ENCODE measurements around the gene MLLT10.

The MLLT10 gene

DNA sequence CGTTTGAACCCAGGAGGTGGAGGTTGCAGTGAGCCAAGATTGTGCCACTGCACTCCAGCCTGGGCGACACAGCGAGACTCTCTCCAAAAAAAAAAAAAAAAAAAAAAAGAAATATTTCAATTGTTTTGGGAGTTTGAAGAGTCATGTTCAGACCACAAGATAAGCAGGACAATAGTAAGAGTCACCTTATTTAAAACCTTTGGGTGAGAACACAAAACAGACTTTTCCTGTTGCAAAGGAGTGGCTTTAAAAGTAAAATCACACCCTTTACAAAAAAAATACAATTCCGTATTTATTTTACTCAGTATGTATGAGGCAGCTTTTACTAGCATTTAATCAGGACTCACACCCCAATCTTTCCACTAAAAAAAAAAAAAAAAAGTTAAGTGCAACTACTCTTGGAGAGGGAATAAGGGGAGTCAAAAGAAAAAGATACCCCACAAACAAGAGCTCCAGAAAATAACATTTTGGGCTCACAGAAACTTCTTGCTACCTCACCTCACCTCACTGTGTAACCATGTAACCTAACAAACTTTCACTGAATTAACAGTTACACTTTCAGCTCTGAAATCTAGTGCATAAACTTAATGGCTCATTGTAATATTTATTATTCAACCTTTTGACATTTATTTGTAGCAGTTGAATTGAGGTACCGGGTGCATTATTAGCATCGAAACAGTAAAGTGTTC lies 19.8 kb upstream of the MLLT10 start:
- H3K9me2 ChIP-seq (ENCODE audit: low read depth, low read length): no peaks in the 10 kb centered on the region
- H3K27ac ChIP-seq (ENCODE audit: low read depth, low read length, poor library complexity, severe bottlenecking): no peak overlapping the region
- no peaks in the 10 kb centered on the region for H3K9me3 ChIP-seq (ENCODE audit: low read length)
- H2AFZ ChIP-seq (ENCODE audit: low read length): no peak overlapping the region
- H3K9ac ChIP-seq (ENCODE audit: low read length): no peak overlapping the region
- no peak overlapping the region for H3K4me3 ChIP-seq (ENCODE audit: low read depth, low read length, poor library complexity, severe bottlenecking)
- no peaks in the 10 kb centered on the region for H4K20me1 ChIP-seq (ENCODE audit: insufficient read depth, low read length)
- H3K4me1 ChIP-seq (ENCODE audit: insufficient read depth, low read length, severe bottlenecking): peaks cover 26% of the 10 kb centered on the region
- H3K79me2 ChIP-seq (ENCODE audit: insufficient read depth, low read length): no peaks in the 10 kb centered on the region
- H3F3A ChIP-seq (ENCODE audit: insufficient read depth, low read length): no peaks in the 10 kb centered on the region
- TF ChIP-seq, protein P1, sequence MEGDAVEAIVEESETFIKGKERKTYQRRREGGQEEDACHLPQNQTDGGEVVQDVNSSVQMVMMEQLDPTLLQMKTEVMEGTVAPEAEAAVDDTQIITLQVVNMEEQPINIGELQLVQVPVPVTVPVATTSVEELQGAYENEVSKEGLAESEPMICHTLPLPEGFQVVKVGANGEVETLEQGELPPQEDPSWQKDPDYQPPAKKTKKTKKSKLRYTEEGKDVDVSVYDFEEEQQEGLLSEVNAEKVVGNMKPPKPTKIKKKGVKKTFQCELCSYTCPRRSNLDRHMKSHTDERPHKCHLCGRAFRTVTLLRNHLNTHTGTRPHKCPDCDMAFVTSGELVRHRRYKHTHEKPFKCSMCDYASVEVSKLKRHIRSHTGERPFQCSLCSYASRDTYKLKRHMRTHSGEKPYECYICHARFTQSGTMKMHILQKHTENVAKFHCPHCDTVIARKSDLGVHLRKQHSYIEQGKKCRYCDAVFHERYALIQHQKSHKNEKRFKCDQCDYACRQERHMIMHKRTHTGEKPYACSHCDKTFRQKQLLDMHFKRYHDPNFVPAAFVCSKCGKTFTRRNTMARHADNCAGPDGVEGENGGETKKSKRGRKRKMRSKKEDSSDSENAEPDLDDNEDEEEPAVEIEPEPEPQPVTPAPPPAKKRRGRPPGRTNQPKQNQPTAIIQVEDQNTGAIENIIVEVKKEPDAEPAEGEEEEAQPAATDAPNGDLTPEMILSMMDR (IDR thresholded peaks at IDR 0.05; ENCODE audit: low read length): no peak
- no peak for TF ChIP-seq EZH2 (IDR thresholded peaks at IDR 0.05; ENCODE audit: borderline replicate concordance, low read length)
- H3K4me2 ChIP-seq (ENCODE audit: low read length): no peak overlapping the region
- peaks cover 7% of the 10 kb centered on the region for H3K27me3 ChIP-seq (ENCODE audit: insufficient read depth, low read length)
- H3K36me3 ChIP-seq (ENCODE audit: insufficient read depth, low read length): no peaks in the 10 kb centered on the region

- no peak overlapping the region for H3K9ac ChIP-seq (ENCODE audit: low read length)
- H3K4me2 ChIP-seq (ENCODE audit: low read length): no peak overlapping the region
Observed at GRCh38 chr10:21514818-21515351, 19.1 kb upstream of the MLLT10 start.

DNA sequence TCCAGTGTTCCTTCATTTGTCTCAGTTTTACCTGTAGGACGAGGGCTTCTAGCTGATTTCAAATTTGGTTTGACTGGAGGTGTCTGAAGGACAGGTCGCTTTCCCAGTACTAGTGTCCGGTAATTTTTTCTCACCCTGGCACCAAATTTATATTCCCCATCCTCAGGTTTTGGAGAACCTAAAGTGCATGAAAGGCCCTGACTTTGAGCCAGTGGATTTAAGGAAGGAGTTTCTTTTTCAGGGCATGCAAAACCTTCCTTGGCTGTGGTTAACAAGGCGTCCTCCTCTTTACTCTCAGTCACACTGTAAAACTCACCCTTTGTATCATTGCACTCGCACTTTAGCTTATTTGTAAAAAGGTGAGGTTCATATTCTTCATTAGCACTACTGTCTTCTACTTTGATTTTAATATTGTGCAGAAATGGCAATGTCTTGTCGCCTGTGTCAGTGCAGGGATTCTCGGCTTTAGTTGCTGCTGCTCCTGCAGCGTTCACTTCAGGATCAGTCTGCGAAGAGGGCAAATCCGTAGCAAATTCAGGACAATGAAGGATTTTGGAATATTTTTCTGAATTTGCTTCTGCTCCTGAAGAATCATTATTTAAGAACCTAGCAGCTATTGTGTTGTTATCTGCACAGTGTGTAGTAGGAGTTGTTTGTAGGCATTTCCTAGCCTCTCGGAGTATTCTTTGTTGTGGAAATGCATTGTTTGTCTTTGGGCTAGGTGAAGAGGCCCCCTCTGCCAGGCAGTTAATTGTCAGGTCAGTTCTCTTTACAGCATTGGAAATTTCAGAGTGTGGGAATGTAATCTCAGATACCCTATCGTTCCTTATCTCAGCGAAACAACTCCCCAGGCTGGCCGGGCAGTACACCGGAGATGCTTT lies 18.4 kb upstream of the MLLT10 start:
- Histone ChIP-seq H3K9me3 (ENCODE audit: low read length) (no peaks in the 10 kb centered on the region), H3K4me1 (ENCODE audit: insufficient read depth, low read length, severe bottlenecking) (peaks cover 36% of the 10 kb centered on the region), H2AFZ (ENCODE audit: low read length) (no peak overlapping the region), H3F3A (ENCODE audit: insufficient read depth, low read length) (no peaks in the 10 kb centered on the region), H3K79me2 (ENCODE audit: insufficient read depth, low read length) (no peaks in the 10 kb centered on the region), H3K4me3 (ENCODE audit: low read depth, low read length, poor library complexity, severe bottlenecking) (no peak overlapping the region), H4K20me1 (ENCODE audit: insufficient read depth, low read length) (no peaks in the 10 kb centered on the region), H3K27me3 (ENCODE audit: insufficient read depth, low read length) (peaks cover 7% of the 10 kb centered on the region), H3K9me2 (ENCODE audit: low read depth, low read length) (no peaks in the 10 kb centered on the region), H3K27ac (ENCODE audit: low read depth, low read length, poor library complexity, severe bottlenecking) (no peak overlapping the region), H3K36me3 (ENCODE audit: insufficient read depth, low read length) (no peaks in the 10 kb centered on the region), H3K4me2 (ENCODE audit: low read length) (no peak overlapping the region), H3K9ac (ENCODE audit: low read length) (no peak overlapping the region)
- TF ChIP-seq, protein P1 (IDR thresholded peaks at IDR 0.05; ENCODE audit: low read length): no peak
- no peak for TF ChIP-seq EZH2 (IDR thresholded peaks at IDR 0.05; ENCODE audit: borderline replicate concordance, low read length)

More at GRCh38 chr10:21514818-21515351, 19.1 kb upstream of the MLLT10 start:
- H3K4me3 ChIP-seq (ENCODE audit: low read depth, low read length, poor library complexity, severe bottlenecking): no peak overlapping the region
- H4K20me1 ChIP-seq (ENCODE audit: insufficient read depth, low read length): no peaks in the 10 kb centered on the region
- H3K4me1 ChIP-seq (ENCODE audit: insufficient read depth, low read length, severe bottlenecking): peaks cover 32% of the 10 kb centered on the region
- no peak overlapping the region for H3K27ac ChIP-seq (ENCODE audit: low read depth, low read length, poor library complexity, severe bottlenecking)
- no peaks in the 10 kb centered on the region for H3K9me3 ChIP-seq (ENCODE audit: low read length)
- no peaks in the 10 kb centered on the region for H3K36me3 ChIP-seq (ENCODE audit: insufficient read depth, low read length)
- no peaks in the 10 kb centered on the region for H3F3A ChIP-seq (ENCODE audit: insufficient read depth, low read length)
- H3K9me2 ChIP-seq (ENCODE audit: low read depth, low read length): no peaks in the 10 kb centered on the region
- no peak overlapping the region for H2AFZ ChIP-seq (ENCODE audit: low read length)
- TF ChIP-seq, protein P1 (IDR thresholded peaks at IDR 0.05; ENCODE audit: low read length): no peak
- no peak for TF ChIP-seq EZH2 (IDR thresholded peaks at IDR 0.05; ENCODE audit: borderline replicate concordance, low read length)
- H3K27me3 ChIP-seq (ENCODE audit: insufficient read depth, low read length): peaks cover 7% of the 10 kb centered on the region
- no peaks in the 10 kb centered on the region for H3K79me2 ChIP-seq (ENCODE audit: insufficient read depth, low read length)
